GDM1 (cell line): Measurements from ENCODE around the gene COPZ2.
"Not testable (repeated sequence)": the region's sequence is repeated elsewhere in the genome, so short reads cannot be mapped to it uniquely, and the experiment has no call there.

Experiments
- DNase-seq: peaks from one replicate; lab custom pipeline; 2025; lab: John Stamatoyannopoulos, UW

The COPZ2 gene

GRCh38 chr17:48028736-48029135 lies 8.9 kb downstream of the COPZ2 start:
- no peak for DNase-seq

- no peak for DNase-seq
Observed at GRCh38 chr17:48027322-48027981, 10.1 kb downstream of the COPZ2 start.

GRCh38 chr17:48026502-48027321 lies 10.9 kb downstream of the COPZ2 start:
- DNase-seq: peak; percentile 81

GRCh38 chr17:48025904-48026501 lies 11.6 kb downstream of the COPZ2 start:
- no peak for DNase-seq

- peak; percentile 91 for DNase-seq
Observed at GRCh38 chr17:48025040-48025903, 12.3 kb downstream of the COPZ2 start.

DNA sequence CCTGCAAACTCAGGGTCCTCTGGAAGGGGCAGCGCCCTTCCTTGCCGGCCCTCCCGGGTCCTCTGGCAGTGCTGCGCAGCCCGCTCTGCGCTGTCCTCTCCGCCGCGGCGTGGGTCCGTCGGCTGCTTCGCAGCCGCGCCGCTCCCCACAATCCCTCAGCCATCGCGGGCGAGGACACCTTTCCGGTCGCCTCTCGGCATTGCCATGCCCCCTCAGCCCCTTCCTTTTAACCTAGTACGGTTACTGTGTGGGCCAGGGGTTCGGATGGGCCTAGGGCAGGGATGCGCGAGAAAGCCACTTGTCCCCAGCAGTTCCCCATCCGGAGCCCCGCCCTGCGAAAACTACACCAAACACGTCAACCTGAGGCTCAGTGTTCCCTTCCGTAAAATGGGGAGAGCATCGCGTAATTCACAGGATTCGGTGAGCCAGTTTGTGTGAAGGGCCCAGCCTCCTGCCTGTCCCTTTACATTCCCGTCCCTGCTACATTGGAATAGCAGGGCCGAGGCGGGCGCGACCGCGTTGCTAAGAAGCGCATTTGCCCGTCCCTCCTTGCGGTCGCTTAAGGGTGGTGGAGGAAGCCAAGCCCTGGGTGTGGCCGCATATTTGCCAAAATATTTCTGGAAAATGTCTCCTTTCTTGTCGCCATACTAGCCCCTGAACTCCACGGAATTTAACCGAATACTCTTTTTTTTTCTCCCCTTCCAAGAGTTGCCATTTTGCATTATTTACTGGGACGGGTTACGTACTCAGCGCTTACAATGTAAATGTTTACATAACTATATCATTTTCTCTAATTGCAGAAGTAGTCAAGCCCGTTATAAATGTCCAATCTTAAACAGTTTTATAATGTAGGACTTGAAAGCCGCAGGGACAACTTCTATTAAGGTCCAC lies 13.2 kb downstream of the COPZ2 start:
- no peak for DNase-seq

DNA sequence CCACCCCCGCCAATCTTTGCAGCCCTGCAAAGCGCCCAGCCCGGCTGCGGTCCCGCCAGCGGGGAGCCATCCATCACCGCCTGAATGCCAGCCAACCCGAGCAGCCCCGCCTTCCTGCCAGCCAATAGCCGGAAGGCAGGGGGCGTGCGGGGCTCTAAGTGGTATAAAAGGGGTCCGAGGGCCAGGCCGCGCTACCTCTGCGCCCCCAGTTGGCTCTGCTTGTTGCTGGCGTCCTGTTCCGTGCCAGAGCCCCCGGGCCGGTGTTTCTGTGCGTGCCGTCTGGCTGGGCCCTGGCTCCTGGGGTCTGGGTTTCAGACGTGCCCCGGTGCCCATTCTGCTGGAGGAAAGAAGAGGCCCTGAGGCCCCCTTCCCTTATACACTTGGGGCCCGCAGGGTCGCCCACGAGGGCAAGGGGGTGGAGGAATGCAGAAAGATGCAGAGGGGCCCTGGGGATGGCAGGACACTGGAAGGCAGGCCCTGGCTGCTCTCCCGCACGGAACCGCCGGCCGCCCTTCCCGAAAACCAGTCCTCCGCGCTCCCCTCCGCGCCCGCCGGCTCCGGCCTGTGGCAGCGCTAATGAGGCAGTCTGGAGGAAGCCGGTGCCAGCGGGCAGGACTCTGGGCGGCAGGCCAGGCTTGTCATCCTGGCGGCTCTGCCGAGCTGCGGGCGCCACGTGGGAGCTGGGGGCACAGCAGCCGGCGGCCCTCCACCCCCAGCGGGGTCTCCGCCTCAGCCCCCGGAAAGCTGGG lies 14.0 kb downstream of the COPZ2 start:
- peak; percentile 13 for DNase-seq

GRCh38 chr17:48022901-48023300 lies 14.7 kb downstream of the COPZ2 start:
- no peak for DNase-seq

DNA sequence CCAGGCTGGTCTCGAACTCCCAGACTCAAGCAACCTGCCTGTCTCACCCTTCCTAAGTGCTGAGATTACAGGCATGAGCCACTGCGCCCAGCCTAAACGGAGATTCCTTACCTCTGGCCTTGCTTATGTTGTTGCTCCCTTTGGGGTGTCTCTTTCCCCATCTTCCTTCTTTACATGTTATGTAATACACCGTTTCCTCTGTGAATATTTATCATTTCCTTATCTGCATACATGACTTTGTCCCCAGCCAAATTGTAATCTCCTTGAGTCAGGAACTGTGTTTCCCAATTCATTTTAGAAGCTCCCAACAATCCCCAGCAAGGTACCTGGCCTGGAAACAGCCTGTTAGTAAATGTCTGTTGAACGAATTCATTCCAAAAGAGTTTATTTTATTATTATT lies 15.7 kb downstream of the COPZ2 start:
- DNase-seq: no peak

DNA sequence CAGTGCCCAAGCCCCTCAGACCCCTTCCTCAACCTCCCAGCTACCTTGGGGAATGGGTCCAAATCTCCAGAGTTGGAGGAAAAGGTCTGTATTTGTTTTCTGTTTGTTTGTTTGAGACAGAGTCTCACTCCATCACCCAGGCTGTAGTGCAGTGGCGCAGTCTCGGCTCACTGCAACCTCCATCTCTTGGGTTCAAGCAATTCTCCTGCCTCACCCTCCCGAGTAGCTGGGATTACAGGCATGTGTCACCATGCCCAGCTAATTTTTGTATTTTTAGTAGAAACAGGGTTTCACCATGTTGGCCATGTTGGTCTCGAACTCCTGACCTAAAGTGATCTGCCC lies 19.8 kb downstream of the COPZ2 start:
- DNase-seq: not testable (repeated sequence)

GRCh38 chr17:48016112-48016511 lies 21.5 kb downstream of the COPZ2 start:
- DNase-seq: no peak

- no peak for DNase-seq
Observed at GRCh38 chr17:48014595-48015111, 22.9 kb downstream of the COPZ2 start.

GRCh38 chr17:48013876-48014594 lies 23.6 kb downstream of the COPZ2 start:
- DNase-seq: no peak

DNA sequence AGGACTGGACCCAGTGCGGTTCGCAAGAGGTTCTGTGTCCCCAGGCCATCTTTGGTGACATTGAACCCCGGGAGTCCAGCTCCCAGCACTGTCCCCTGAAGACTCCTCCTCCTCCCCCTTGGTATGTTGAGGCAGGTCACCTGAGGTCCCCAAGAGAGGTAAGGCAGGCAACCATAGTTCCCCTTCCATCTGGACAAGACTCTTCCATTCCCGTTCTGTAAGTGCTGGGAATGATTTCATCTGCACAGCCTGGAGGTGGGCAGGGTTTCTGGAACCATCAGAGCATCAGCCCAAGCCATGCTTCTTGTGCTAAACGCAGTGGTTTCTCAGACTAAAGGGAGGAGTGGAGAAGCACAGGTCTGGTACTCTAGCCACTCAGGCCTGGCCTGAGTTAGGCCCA lies 24.9 kb downstream of the COPZ2 start:
- no peak for DNase-seq

DNA sequence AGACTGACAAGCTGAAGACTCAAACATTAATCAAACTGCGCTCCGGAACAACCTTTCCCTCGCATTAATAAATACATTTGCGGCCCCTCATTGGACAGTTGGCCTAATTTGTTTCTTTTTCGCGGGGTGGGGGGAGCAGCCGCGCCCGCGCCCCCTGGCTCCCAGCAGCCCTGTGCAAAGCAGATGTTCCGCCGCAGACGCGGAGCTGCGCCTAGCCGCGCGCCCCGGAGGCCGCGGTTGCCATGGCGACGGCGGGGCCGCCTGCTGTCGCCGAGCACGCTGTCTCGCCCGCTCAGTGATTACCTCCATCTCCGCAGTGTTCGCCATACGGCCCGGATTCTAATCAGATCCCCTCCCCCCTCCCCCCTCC lies 25.5 kb downstream of the COPZ2 start:
- no peak for DNase-seq

- DNase-seq: no peak
Observed at GRCh38 chr17:48011405-48012150, 26.0 kb downstream of the COPZ2 start.

DNA sequence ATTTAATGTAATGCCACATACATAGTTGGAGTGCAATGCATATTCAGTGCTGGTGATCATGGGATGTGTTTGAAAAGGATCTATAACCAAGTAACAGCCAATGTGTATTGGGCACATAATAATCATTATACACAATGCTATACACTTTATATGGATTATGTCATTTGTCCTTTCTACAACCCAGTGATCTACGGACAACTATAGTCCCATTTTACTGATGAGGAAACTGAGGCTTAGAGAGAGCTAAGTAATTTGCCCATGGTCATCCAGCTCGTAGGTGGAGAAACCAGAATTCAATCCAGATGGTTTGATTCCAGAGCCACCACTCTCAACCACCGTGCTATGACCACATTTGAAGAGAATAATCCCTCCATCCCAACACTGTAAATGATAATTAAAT lies 27.4 kb downstream of the COPZ2 start:
- no peak for DNase-seq

DNA sequence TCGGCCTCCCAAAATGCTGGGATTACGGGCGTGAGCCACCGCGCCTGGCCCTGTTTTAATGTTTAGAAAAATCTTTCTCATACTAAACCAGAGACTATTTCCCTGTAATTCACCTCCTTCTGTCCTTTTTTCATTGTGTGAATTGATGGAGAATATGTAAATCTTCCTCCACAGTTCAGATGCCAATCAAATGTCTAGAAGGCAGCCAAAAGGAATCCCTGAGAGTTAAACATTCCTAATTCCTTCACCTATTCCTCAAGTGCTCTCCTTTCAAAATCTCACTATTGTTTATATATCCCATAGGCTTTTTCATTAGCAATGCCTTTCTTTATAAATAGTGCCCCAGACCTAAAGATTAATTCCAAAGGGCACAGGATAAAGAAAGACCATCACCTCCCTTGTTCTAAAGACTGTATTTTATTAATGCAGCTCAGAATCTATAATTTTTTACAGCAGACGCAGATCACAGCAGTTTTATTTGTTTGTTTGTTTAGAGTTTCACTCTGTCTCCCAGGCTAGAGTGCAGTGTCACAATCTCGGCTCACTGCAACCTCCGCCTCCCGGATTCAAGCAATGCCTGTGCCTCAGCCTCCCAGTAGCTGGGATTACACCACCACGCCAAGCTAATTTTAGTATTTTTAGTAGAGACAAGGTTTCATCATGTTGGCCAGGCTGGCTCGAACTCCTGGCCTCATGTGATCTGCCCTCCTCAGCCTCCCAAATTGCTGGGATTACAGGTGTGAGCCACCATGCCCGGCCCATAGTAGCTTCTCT lies 30.5 kb downstream of the COPZ2 start:
- no peak for DNase-seq
